Stimulated activated CD8-positive, alpha-beta memory T cell treated with anti-CD3 and anti-CD28 coated beads, Interleukin-12 subunit alpha, Interleukin-12 subunit beta, amount 100 ng/mL, for 24 hours (primary cell): ENCODE results near the gene NPTX1.

ENCODE experiments used
- DNase-seq: peaks from one replicate; pipeline ENCODE4 v3.0.0-alpha.2; 2020; ENCODE audit errors: extremely low read depth

The NPTX1 gene

GRCh38 chr17:80478487-80479245, 2.3 kb upstream of the NPTX1 start:
- no peak for DNase-seq

- DNase-seq, result no peak
These were observed 1.5 kb upstream of the NPTX1 start for GRCh38 chr17:80477647-80478478.

DNA sequence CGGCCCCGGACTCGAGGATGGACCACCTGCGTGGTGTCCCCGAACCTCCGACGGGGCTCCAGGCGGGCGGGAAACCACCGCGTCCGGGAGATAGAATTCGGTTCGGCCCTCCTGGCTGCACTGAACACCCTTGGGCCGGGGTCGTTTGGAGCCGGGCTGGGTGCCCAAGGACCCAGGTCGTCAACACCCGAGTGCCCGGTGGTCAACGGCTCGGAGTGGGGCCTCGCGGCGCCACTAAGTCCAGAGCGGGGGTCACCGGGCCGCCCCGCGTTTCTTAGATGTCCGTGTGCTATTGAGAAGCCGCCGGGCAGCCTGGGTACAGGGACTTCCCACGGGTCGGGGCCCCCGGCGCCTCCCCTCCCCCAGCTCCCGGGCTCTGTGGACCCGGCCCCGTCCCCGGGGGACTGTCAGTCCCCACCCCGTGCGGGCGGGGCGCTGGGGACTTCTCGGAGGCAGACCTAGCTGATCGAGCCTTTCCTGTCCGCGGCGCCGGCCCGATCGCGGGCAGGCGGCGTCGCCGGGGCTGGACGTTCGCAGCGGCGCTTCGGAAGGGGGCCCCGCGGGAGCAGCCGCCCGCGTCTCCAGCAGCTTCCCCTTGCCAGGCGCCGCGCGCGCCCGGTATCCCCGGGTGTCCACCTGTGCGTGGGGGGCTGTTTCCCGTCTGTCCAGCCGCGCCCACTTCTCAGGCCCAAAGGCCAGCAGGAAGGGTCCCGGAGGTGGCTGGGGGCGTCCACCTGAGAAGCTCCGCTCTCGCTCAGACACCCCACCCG, 655 bp upstream of the NPTX1 start:
- DNase-seq, result no peak

GRCh38 chr17:80474961-80475909, 1.2 kb downstream of the NPTX1 start:
- no peak for DNase-seq

GRCh38 chr17:80474231-80474960, 2.0 kb downstream of the NPTX1 start:
- DNase-seq, result no peak

DNA sequence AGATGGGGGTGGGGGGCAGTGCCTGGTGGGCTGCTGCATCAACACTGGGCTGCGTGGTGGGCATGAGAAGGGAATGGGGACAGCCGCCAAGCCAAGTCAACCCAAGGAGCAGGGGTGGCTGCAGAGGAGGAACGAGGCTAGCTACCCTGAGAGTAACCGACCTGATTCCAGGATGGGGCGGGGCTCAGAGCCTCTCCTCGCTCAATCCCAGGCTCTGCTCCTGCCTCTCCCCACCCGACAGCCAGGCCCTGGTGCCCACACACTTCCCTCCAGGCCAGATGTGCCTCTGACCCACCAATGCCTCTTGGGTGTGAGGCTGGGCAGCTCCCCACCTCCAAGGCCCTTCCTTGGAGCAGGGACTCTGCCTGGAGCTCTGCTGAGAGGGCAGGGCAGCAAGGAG, 2.7 kb downstream of the NPTX1 start:
- no peak for DNase-seq

- DNase-seq, result no peak
These were observed 3.4 kb downstream of the NPTX1 start for GRCh38 chr17:80472996-80473395.

- DNase-seq, result no peak
These were observed 4.5 kb downstream of the NPTX1 start for GRCh38 chr17:80471922-80472321.

GRCh38 chr17:80470603-80471002, 5.8 kb downstream of the NPTX1 start:
- DNase-seq, result no peak

- no peak for DNase-seq
These were observed 6.7 kb downstream of the NPTX1 start for GRCh38 chr17:80469667-80470066.

DNA sequence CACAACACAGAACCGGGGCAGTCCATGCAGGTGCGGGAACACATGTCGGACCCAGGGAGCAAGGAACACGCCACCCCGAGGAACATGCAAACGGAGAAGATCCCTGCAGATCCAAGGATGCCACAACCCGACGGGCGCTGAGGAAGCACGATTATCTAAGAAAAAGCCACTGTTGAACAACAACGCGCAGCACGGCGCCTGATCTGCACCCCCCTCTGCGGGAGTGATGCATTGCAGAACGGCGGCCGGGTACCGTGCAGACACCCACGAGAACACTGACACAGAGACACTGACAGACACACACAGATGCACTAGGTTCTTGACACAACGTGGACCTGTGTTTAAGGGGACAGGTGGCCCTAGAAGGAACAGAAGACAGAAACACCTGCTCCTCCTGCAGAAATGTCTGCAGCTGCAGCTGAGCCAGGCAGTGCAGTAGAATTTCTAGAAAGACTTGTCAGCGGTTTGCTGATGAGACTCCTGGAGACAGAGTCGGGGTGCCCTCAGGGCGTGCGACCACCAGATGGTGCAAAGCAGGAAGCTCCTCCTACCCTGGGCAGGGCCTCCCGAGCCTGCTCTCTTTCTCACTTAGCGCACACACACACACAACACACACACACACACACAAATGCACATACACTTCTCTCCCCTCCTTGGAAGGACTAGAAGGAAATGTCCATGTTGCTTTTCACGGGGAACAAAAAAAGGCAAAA, 7.5 kb downstream of the NPTX1 start:
- DNase-seq, result no peak

DNA sequence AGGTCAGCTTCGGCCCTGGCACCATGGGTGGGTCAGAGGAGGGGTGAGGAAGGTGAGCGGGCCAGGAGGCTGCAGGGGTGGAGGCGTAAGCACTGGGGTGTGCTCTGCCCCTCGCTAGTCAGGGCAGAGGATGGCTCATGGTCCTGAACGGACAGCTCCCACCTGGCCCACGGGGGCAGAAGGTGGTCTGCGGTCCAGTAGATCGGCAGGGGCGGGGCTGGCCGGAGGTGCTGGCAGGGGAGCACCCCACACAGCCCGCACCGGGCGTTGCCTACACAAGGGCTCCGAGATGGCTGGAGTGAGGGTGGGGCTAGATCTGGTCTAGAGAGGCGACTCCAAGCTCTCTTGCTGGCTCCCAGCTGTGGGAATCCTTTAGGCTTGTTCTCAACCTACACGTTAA, 8.2 kb downstream of the NPTX1 start:
- DNase-seq, result no peak

DNA sequence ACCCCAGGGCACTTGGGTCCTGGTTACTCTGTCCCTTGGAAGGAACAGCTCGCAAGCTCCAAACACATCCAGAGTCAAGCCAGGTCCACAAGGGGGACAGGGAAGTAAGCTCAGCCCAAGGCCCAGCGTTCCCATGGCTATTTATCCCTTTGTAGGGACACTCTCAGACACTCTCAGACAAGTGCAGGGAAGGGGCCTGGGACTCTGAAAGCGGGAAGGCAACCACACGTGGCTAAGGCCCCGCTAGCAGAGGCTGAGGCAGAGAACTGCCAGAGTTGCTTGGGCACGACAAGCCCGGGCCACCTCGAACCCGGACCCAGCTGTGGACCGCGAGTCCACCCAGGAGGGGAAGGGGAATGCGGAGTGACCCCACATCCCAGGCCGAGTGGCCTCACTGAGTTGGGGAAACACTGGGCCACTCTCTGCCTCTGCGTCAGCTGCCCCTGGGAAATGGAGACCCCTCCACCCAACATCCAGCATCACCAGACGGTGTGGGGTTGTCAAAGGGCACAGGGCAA, 10.2 kb downstream of the NPTX1 start:
- no peak for DNase-seq

GRCh38 chr17:80465327-80465974, 11.0 kb downstream of the NPTX1 start:
- no peak for DNase-seq

DNA sequence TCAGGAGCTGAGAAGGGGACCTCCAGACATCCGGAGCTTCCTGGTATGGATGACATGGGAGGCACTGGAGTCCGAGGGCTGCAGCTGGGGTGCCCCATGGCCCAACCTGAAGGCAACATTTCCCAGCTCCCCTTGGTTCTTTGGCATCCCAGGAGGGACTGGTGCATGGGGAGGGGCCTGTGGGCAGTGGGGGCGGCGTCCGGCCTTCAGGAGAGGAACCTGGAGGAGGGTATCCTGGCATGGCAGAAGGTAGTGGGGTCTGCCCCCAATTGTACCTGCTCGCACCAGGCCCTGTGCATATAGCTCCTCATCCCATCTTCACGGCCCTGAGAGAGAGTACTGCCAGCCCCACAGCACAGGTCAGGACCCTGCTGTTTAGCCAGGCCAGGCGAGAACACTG, 11.9 kb downstream of the NPTX1 start:
- no peak for DNase-seq

GRCh38 chr17:80463784-80464400, 12.5 kb downstream of the NPTX1 start:
- DNase-seq, result no peak

DNA sequence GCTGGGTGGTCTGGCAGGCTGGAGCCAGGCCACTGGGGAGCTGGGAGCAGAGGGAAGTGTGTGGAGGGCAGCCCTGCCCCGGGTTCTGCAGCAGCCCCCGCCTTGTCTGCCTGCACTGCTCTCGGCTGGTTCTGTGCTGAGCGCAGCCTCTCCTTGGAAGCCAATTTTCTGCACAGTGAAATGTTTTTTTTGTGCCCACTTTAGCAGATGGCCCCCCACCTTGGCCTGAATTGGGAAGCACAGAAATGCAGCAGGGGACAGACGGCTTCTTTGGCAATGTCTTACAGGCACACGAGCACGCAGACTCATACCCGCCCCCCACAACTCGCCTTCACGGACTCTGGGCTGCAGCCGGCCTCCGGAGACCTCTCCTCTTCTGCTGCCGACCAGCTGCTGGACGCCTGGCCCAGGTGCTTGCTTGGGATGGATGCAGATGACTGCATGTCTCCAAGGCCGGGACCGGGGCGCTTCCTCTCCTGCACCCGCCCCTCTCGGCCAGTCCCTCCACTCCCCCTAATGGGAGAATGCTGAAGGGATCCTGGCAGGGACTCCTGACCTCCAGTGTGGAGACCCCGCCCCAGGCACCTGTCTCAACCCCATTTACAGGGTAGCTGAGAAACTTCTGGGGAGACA, 14.8 kb downstream of the NPTX1 start:
- DNase-seq, result no peak

GRCh38 chr17:80460429-80460834, 16.0 kb downstream of the NPTX1 start:
- DNase-seq, result no peak
